OCI-LY1 (cell line): ENCODE data around the gene E2F8.

ENCODE experiments used
- H2AFZ ChIP-seq: fragments of 200-600 bp; sonication (generic), shearing (Covaris generic); 2 replicates; pipeline ENCODE4 v1.6.0; 2014; ENCODE audit warnings: antibody characterized with exemption, mild to moderate bottlenecking, low read length
- H3F3A ChIP-seq: fragments of 200-600 bp; sonication (generic), shearing (Covaris generic); 2 replicates; pipeline ENCODE4 v1.6.0; 2014; ENCODE audit warnings: mild to moderate bottlenecking, antibody characterized with exemption, low read length, moderate library complexity; ENCODE audit not compliant: insufficient read depth
- H3K27ac ChIP-seq: fragments of 200-600 bp; sonication (generic); 2 replicates; pipeline ENCODE4 v1.5.1; 2014; ENCODE audit warnings: low read length, mixed run types, mild to moderate bottlenecking, low read depth; ENCODE audit not compliant: poor library complexity, severe bottlenecking
- H3K27me3 ChIP-seq: fragments of 200-600 bp; sonication (generic); 2 replicates; pipeline ENCODE4 v1.6.0; 2014; ENCODE audit warnings: antibody characterized with exemption, mild to moderate bottlenecking, low read length, moderate library complexity; ENCODE audit not compliant: insufficient read depth
- H3K36me3 ChIP-seq: fragments of 200-600 bp; sonication (generic); 2 replicates; pipeline ENCODE4 v1.6.1; 2014; ENCODE audit warnings: mild to moderate bottlenecking, antibody characterized with exemption, low read length, moderate library complexity, mixed read lengths; ENCODE audit not compliant: insufficient read depth
- H3K4me1 ChIP-seq: fragments of 200-600 bp; sonication (generic); 2 replicates; pipeline ENCODE4 v1.5.1; 2014; ENCODE audit warnings: mild to moderate bottlenecking, low read length, moderate library complexity; ENCODE audit not compliant: insufficient read depth, severe bottlenecking
- H3K4me2 ChIP-seq: fragments of 200-600 bp; sonication (generic), shearing (Covaris generic); 2 replicates; pipeline ENCODE4 v1.6.1; 2014; ENCODE audit warnings: low read length
- H3K4me3 ChIP-seq: fragments of 200-600 bp; sonication (generic); 2 replicates; pipeline ENCODE4 v1.5.1; 2014; ENCODE audit warnings: low read length, low read depth, mild to moderate bottlenecking, mixed read lengths; ENCODE audit not compliant: poor library complexity, severe bottlenecking
- H3K79me2 ChIP-seq: fragments of 200-600 bp; shearing (Covaris generic); 2 replicates; pipeline ENCODE4 v1.6.1; 2016; ENCODE audit warnings: mixed run types, low read length, mixed read lengths; ENCODE audit not compliant: insufficient read depth
- H3K9ac ChIP-seq: fragments of 200-600 bp; sonication (generic), shearing (Covaris generic); 2 replicates; pipeline ENCODE4 v1.6.1; 2014; ENCODE audit warnings: mild to moderate bottlenecking, low read length, mixed read lengths
- H3K9me2 ChIP-seq: fragments of 200-600 bp; sonication (generic), shearing (Covaris generic); 2 replicates; pipeline ENCODE4 v1.6.1; 2014; ENCODE audit warnings: low read depth, mild to moderate bottlenecking, low read length, mixed read lengths
- H3K9me3 ChIP-seq: fragments of 200-600 bp; shearing (Covaris generic); 2 replicates; pipeline ENCODE4 v1.6.1; 2014; ENCODE audit warnings: low read length, mixed read lengths
- H4K20me1 ChIP-seq: fragments of 200-600 bp; sonication (generic), shearing (Covaris generic); 2 replicates; pipeline ENCODE4 v1.6.0; 2016; ENCODE audit warnings: mild to moderate bottlenecking, low read length; ENCODE audit not compliant: insufficient read depth
- EZH2 ChIP-seq: fragments of 200-600 bp; sonication (generic), shearing (Covaris generic); IDR thresholded peaks from 2 replicates; pipeline ENCODE4 v1.8.0; 2017; ENCODE audit warnings: borderline replicate concordance, mixed run types, mild to moderate bottlenecking, antibody characterized with exemption, low read length, moderate library complexity, mixed read lengths
- TF ChIP-seq, protein P1 (sequence below): fragments of 200-600 bp; sonication (generic), shearing (Covaris generic); IDR thresholded peaks from 2 replicates; pipeline ENCODE4 v1.5.1; 2017; ENCODE audit warnings: mild to moderate bottlenecking, antibody characterized with exemption, low read length, moderate library complexity, mixed read lengths

The E2F8 gene

GRCh38 chr11:19286411-19286810 lies 45.7 kb upstream of the E2F8 start:
- no peaks in the 10 kb centered on the region for H4K20me1 ChIP-seq
- no peaks in the 10 kb centered on the region for H3K9me3 ChIP-seq
- no peaks in the 10 kb centered on the region for H3K9me2 ChIP-seq
- H3K4me3 ChIP-seq, result no peak overlapping the region
- H3F3A ChIP-seq, result no peaks in the 10 kb centered on the region
- H3K36me3 ChIP-seq, result no peaks in the 10 kb centered on the region
- no peak overlapping the region for H2AFZ ChIP-seq
- no peak overlapping the region for H3K9ac ChIP-seq
- no peaks in the 10 kb centered on the region for H3K27me3 ChIP-seq
- TF ChIP-seq, protein P1, sequence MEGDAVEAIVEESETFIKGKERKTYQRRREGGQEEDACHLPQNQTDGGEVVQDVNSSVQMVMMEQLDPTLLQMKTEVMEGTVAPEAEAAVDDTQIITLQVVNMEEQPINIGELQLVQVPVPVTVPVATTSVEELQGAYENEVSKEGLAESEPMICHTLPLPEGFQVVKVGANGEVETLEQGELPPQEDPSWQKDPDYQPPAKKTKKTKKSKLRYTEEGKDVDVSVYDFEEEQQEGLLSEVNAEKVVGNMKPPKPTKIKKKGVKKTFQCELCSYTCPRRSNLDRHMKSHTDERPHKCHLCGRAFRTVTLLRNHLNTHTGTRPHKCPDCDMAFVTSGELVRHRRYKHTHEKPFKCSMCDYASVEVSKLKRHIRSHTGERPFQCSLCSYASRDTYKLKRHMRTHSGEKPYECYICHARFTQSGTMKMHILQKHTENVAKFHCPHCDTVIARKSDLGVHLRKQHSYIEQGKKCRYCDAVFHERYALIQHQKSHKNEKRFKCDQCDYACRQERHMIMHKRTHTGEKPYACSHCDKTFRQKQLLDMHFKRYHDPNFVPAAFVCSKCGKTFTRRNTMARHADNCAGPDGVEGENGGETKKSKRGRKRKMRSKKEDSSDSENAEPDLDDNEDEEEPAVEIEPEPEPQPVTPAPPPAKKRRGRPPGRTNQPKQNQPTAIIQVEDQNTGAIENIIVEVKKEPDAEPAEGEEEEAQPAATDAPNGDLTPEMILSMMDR, result no peak
- no peak overlapping the region for H3K4me2 ChIP-seq
- no peaks in the 10 kb centered on the region for H3K4me1 ChIP-seq
- H3K79me2 ChIP-seq, result no peaks in the 10 kb centered on the region
- H3K27ac ChIP-seq, result no peak overlapping the region

- Histone ChIP-seq H3K9ac (no peak overlapping the region), H3K79me2 (no peaks in the 10 kb centered on the region), H3K9me3 (no peaks in the 10 kb centered on the region), H3K27ac (no peak overlapping the region), H4K20me1 (no peaks in the 10 kb centered on the region), H3K4me3 (no peak overlapping the region), H3K4me1 (no peaks in the 10 kb centered on the region), H3K4me2 (no peak overlapping the region), H2AFZ (no peak overlapping the region), H3F3A (no peaks in the 10 kb centered on the region), H3K36me3 (no peaks in the 10 kb centered on the region), H3K27me3 (no peaks in the 10 kb centered on the region), H3K9me2 (no peaks in the 10 kb centered on the region)
- TF ChIP-seq EZH2, result no peak
- TF ChIP-seq, protein P1, result no peak
These were observed 44.1 kb upstream of the E2F8 start for GRCh38 chr11:19284881-19285280.

DNA sequence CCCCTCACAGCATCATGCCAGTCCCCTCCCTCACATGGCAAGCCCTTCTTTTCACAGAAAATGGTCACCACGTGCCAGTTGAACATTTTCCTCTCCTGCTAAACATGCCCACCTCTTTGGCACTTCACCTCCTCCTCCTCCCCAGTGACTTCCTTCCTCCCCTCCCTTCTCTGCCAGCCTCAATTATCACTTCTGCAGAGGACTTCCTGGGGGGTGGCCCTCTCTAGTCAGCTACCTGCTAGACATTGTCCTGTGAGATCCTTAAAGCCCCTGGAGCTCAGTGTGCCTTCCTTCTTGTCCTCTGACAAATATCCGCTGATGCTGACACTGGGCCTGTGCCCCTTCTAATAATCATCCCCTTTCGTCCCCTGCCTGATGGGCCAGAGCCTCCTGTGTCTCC lies 43.2 kb upstream of the E2F8 start:
- H3K36me3 ChIP-seq, result no peaks in the 10 kb centered on the region
- H3K9me2 ChIP-seq, result no peaks in the 10 kb centered on the region
- no peak overlapping the region for H2AFZ ChIP-seq
- H3K27ac ChIP-seq, result no peak overlapping the region
- no peaks in the 10 kb centered on the region for H3K4me1 ChIP-seq
- no peaks in the 10 kb centered on the region for H3K9me3 ChIP-seq
- H3K9ac ChIP-seq, result no peak overlapping the region
- no peak overlapping the region for H3K4me2 ChIP-seq
- TF ChIP-seq, protein P1, result no peak
- TF ChIP-seq EZH2, result no peak
- H4K20me1 ChIP-seq, result no peaks in the 10 kb centered on the region
- H3F3A ChIP-seq, result no peaks in the 10 kb centered on the region
- H3K27me3 ChIP-seq, result no peaks in the 10 kb centered on the region
- H3K4me3 ChIP-seq, result no peak overlapping the region
- no peaks in the 10 kb centered on the region for H3K79me2 ChIP-seq
